Spleen (tissue), 11 donors: ENCODE results near the gene MARK2. TPM values are rescaled to one million over a fixed set of nuclear protein-coding genes. Genes with fewer than 3 reads are reported as not detected.

Experiments
- DNase-seq: peaks from one replicate; pipeline ENCODE4 v3.0.0-alpha.2; 2020
- H3K27ac ChIP-seq, 8 donors: fragments of 200-600 bp; sonication (generic) in 7 of 8; 1 replicate in 4 of 8; 2 replicates in 4 of 8; pipeline versions ENCODE4 v1.5.0 to v1.8.0; 2016 to 2021; ENCODE audit warnings: inconsistent platforms in 4 of 8, mild to moderate bottlenecking in 4 of 8, moderate library complexity in 1 of 8
- H3K27me3 ChIP-seq, 7 donors: fragments of 200-600 bp; sonication (generic) in 6 of 7; replicated peaks in 1 of 7; 1 replicate in 4 of 7; 2 replicates in 3 of 7; pipeline versions ENCODE4 v1.5.0 to v1.8.0; 2016 to 2021; ENCODE audit warnings: inconsistent platforms in 3 of 7, mild to moderate bottlenecking in 1 of 7
- H3K36me3 ChIP-seq, 6 donors: fragments of 200-600 bp; sonication (generic) in 5 of 6; 1 replicate in 4 of 6; 2 replicates in 2 of 6; pipeline versions ENCODE4 v1.5.0 to v1.8.0; 2016 to 2021; ENCODE audit warnings: inconsistent platforms in 2 of 6
- H3K4me1 ChIP-seq, 6 donors: fragments of 200-600 bp; sonication (generic) in 5 of 6; 1 replicate in 3 of 6; 2 replicates in 3 of 6; pipeline versions ENCODE4 v1.5.0 to v1.8.0; 2016 to 2021; ENCODE audit warnings: inconsistent platforms in 3 of 6
- H3K4me3 ChIP-seq, 8 donors: fragments of 200-600 bp; sonication (generic) in 7 of 8; 1 replicate in 4 of 8; 2 replicates in 4 of 8; pipeline versions ENCODE4 v1.5.0 to v1.8.0; 2016 to 2021; ENCODE audit warnings: inconsistent platforms in 4 of 8, mild to moderate bottlenecking in 4 of 8, moderate library complexity in 2 of 8
- H3K9me3 ChIP-seq, 8 donors: fragments of 200-600 bp; sonication (generic) in 7 of 8; 1 replicate in 4 of 8; 2 replicates in 4 of 8; pipeline versions ENCODE4 v1.5.0 to v1.8.0; 2016 to 2021; ENCODE audit warnings: inconsistent platforms in 4 of 8
- CTCF ChIP-seq, 11 experiments: fragments of 200-600 bp in 7 of 11; fragments of 450-650 bp in 4 of 11; sonication (generic) in 4 of 11; IDR thresholded peaks in 8 of 11; conservative IDR thresholded peaks in 3 of 11; 1 replicate in 7 of 11; 2 replicates in 4 of 11; pipeline versions ENCODE4 v1.4.0 to v1.8.0; 2016 to 2021; ENCODE audit warnings: antibody characterized with exemption in 11 of 11, inconsistent platforms in 4 of 11, mild to moderate bottlenecking in 1 of 11
- POLR2A ChIP-seq, 3 donors: fragments of 450-650 bp; IDR thresholded peaks; one replicate each; pipeline ENCODE4 v1.5.1; 2017; ENCODE audit warnings: antibody characterized with exemption in 3 of 3, mild to moderate bottlenecking in 1 of 3
- POLR2AphosphoS5 ChIP-seq, 3 donors: sonication (generic); formaldehyde crosslinking; IDR thresholded peaks; one replicate each; pipeline ENCODE4 v1.5.1; 2017; ENCODE audit warnings: antibody characterized with exemption in 3 of 3
- WGBS, 5 donors: extraction: QIAGEN DNeasy Blood & Tissue Kit in 3 of 5; methylation state at CpG; one replicate each; pipeline versions ENCODE4 v1.1.5 to v1.1.7; 2013 to 2018; 5-methylcytosine and 5-hydroxymethylcytosine counted together
- intact Hi-C: fragments of 100-400 bp; cut with DNase I; formaldehyde crosslinking; loops from one replicate; pipeline ENCODE4 v1.15.0; 2023; ENCODE audit warnings: low total_unique reads
- polyA plus RNA-seq, 3 donors: library from polyadenylated mRNA; stranded (reverse); fragments of 200-250 nt; gene quantifications; one replicate each; pipeline ENCODE4 v1.2.1, GENCODE V29; 2013
- total RNA-seq, 7 donors: library from RNA; depleted of rRNA in 3 of 7; stranded (reverse); fragments of >200 nt in 3 of 7; fragmentation: NEBNext Ultra II Directional in 4 of 7; extraction: Animal tissue kit (Norgen Biotek cat#: 25700) in 4 of 7; gene quantifications; one replicate each; pipeline versions ENCODE4 v1.1.0 to v1.2.1, GENCODE V29; 2016 to 2021
- donor health status: healthy with polysubstance abuse.
- donor health status: DM: no; HTN: no; CAD: no; lungs with moderate emphysema.
- donor health status: DM: no; HTN: no; CAD: no.
- donor health status: Bipolar disorder and iron deficiency.
- donor health status: healthy.
- donor health status: DM: no; HTN: no; CAD: no.
- donor health status: DM: yes; HTN: yes; CAD: no.

The MARK2 gene
- total and polyA plus RNA-seq, 10 donors = 6.9 to 67.3 (median 45.3) TPM

GRCh38 chr11:63914896-63915691 is 76.2 kb downstream of the MARK2 start:
- TF ChIP-seq POLR2AphosphoS5 (IDR thresholded peaks at IDR 0.05) (no peak), POLR2A (IDR thresholded peaks at IDR 0.05) (no peak), CTCF (IDR thresholded peaks at IDR 0.05 in 8 of 11, conservative IDR thresholded peaks at IDR 0.05 in 3 of 11) (no peak)
- Histone ChIP-seq H3K9me3 (no peaks in the 10 kb centered on the region), H3K27ac (no peak overlapping the region), H3K27me3 (peaks cover 0 to 54% (median 6%) of the 10 kb centered on the region in 7 donors), H3K36me3 (peaks cover 0 to 25% (median 6%) of the 10 kb centered on the region in 6 donors), H3K4me1 (peaks cover 27 to 53% (median 46%) of the 10 kb centered on the region in 6 donors), H3K4me3 (no peak overlapping the region)
- intact Hi-C loops = no loop called here
- WGBS, 5 donors = 61 to 70% (median 68%) methylated on average over 13 to 20 of the region's 20 CpGs
- no peak for DNase-seq

GRCh38 chr11:63915961-63916836 is 77.3 kb downstream of the MARK2 start:
- WGBS, 5 donors = 5 to 14% (median 6%) methylated on average over 29 to 56 of the region's 56 CpGs
- TF ChIP-seq POLR2AphosphoS5 (IDR thresholded peaks at IDR 0.05) (no peak), CTCF (IDR thresholded peaks at IDR 0.05 in 8 of 11, conservative IDR thresholded peaks at IDR 0.05 in 3 of 11) (peak in 6 of 11 experiments; percentile 17 to 49 (median 40)), POLR2A (IDR thresholded peaks at IDR 0.05) (no peak)
- Histone ChIP-seq H3K27ac (no peak overlapping the region), H3K9me3 (no peaks in the 10 kb centered on the region), H3K36me3 (peaks cover 0 to 14% (median 0%) of the 10 kb centered on the region in 6 donors), H3K4me1 (peaks cover 27 to 64% (median 50%) of the 10 kb centered on the region in 6 donors), H3K27me3 (peaks cover 0 to 59% (median 6%) of the 10 kb centered on the region in 7 donors), H3K4me3 (peak overlapping the region; percentile 28 to 76 (median 46))
- intact Hi-C loops = no loop called here
- peak; percentile 83 for DNase-seq

GRCh38 chr11:63916837-63917691 is 78.2 kb downstream of the MARK2 start, which contains the start of gene RCOR2:
Gene RCOR2, minus strand, starts transcription at chr11:63917164. Its CDS starts 708 bp downstream, at chr11:63916456.
- peak within 1 kb of the TSS in 5 of 8 donors; percentile 30 to 60 (median 43) for H3K27ac ChIP-seq
- H3K4me3 ChIP-seq = peak within 1 kb of the TSS; percentile 32 to 76 (median 46)
- TF ChIP-seq POLR2A (IDR thresholded peaks at IDR 0.05) (no peak), POLR2AphosphoS5 (IDR thresholded peaks at IDR 0.05) (peak in 2 of 3 donors; percentile 66 to 67)
- peaks cover 27 to 64% (median 50%) of the 10 kb centered on the region in 6 donors for H3K4me1 ChIP-seq
- intact Hi-C loops = no loop called here
- peaks cover 0 to 8% (median 0%) of the 10 kb centered on the region in 6 donors for H3K36me3 ChIP-seq
- 0 to 1% (median 0%) methylated on average over 32 to 85 of the region's 85 CpGs; no CpG with 5 or more reads in 1 of the 5 donors for WGBS, 5 donors
- no peaks in the 10 kb centered on the region for H3K9me3 ChIP-seq
- peaks cover 0 to 59% (median 6%) of the 10 kb centered on the region in 7 donors for H3K27me3 ChIP-seq
- peak; percentile 90 for DNase-seq
